DND-41 (cell line): ENCODE results near the gene CARD9.
A peak's percentile ranks its signal among the peaks of the same experiment; 100 is the strongest.

Experiments
- ATAC-seq: fragments of 200-7000 bp; cut with Tn5 transposase; 3 replicates; pipeline ENCODE4 v1.9.1; 2021; ENCODE audit warnings: low read depth; ENCODE audit not compliant: insufficient read depth
- DNase-seq: peaks from one replicate; pipeline ENCODE4 v3.0.0-alpha.2; 2020
- H2AFZ ChIP-seq: 2 replicates; pipeline ENCODE4 v1.6.0; 2012; ENCODE audit warnings: low read depth, low read length
- H3K27ac ChIP-seq: 2 replicates; pipeline ENCODE4 v1.5.1; 2012; ENCODE audit warnings: low read length, inconsistent platforms
- H3K27me3 ChIP-seq: fragments of 200-600 bp; sonication (generic); 2 replicates; pipeline ENCODE4 v1.6.0; 2012; ENCODE audit warnings: low read length, mild to moderate bottlenecking, inconsistent platforms; ENCODE audit not compliant: insufficient read depth, poor library complexity
- H3K36me3 ChIP-seq: 2 replicates; pipeline ENCODE4 v1.5.1; 2012; ENCODE audit warnings: low read length, inconsistent platforms; ENCODE audit not compliant: insufficient read depth
- H3K4me1 ChIP-seq: 2 replicates; pipeline ENCODE4 v1.5.1; 2012; ENCODE audit warnings: mild to moderate bottlenecking, low read length; ENCODE audit not compliant: insufficient read depth
- H3K4me2 ChIP-seq: 2 replicates; pipeline ENCODE4 v1.6.0; 2012; ENCODE audit warnings: mild to moderate bottlenecking, moderate library complexity, low read length, inconsistent platforms; ENCODE audit not compliant: insufficient read depth
- H3K4me3 ChIP-seq, 2 experiments: fragments of 200-600 bp in 1 of 2; shearing (Covaris generic) in 1 of 2; 2 replicates each; pipeline ENCODE4 v1.5.1; 2012 to 2016; ENCODE audit warnings: inconsistent platforms in 2 of 2, low read length in 2 of 2, mild to moderate bottlenecking in 2 of 2, low read depth in 1 of 2, moderate library complexity in 1 of 2
- H3K79me2 ChIP-seq: 2 replicates; pipeline ENCODE4 v1.6.0; 2012; ENCODE audit warnings: low read length, inconsistent platforms; ENCODE audit not compliant: insufficient read depth
- H3K9ac ChIP-seq: 2 replicates; pipeline ENCODE4 v1.6.0; 2012; ENCODE audit warnings: low read depth, mild to moderate bottlenecking, inconsistent platforms, low read length, moderate library complexity
- H3K9me3 ChIP-seq: 2 replicates; pipeline ENCODE4 v1.5.1; 2012; ENCODE audit warnings: low read length, moderate library complexity, mild to moderate bottlenecking, inconsistent platforms; ENCODE audit not compliant: insufficient read depth, severe bottlenecking
- H4K20me1 ChIP-seq: 2 replicates; pipeline ENCODE4 v1.6.0; 2012; ENCODE audit warnings: low read length; ENCODE audit not compliant: insufficient read depth
- CTCF ChIP-seq: IDR thresholded peaks from 2 replicates; pipeline ENCODE4 v1.5.1; 2012; ENCODE audit warnings: borderline replicate concordance, low read length, moderate library complexity, mild to moderate bottlenecking; ENCODE audit not compliant: poor library complexity, severe bottlenecking; ENCODE audit errors: extremely low read depth
- EZH2 ChIP-seq: IDR thresholded peaks from 3 replicates; pipeline ENCODE4 v1.6.1; 2012; ENCODE audit warnings: borderline replicate concordance, low read depth, mild to moderate bottlenecking, moderate library complexity, low read length, inconsistent platforms; ENCODE audit not compliant: severe bottlenecking

The CARD9 gene

GRCh38 chr9:136403538-136403914 is 30.1 kb upstream of the CARD9 start:
- no peak for TF ChIP-seq CTCF
- no peak for TF ChIP-seq EZH2
- Histone ChIP-seq H3K27me3 (no peaks in the 10 kb centered on the region), H3K9ac (no peak overlapping the region), H3K79me2 (peaks cover 20% of the 10 kb centered on the region), H4K20me1 (peaks cover 8% of the 10 kb centered on the region), H3K4me1 (peaks cover 22% of the 10 kb centered on the region), H3K36me3 (peaks cover 58% of the 10 kb centered on the region), H3K4me2 (no peak overlapping the region), H3K9me3 (no peaks in the 10 kb centered on the region), H3K27ac (no peak overlapping the region; the same call in 1 of the 2 replicates), H2AFZ (no peak overlapping the region), H3K4me3 (no peak overlapping the region)
- DNase-seq (no peak), ATAC-seq (no peak)

- TF ChIP-seq CTCF (no peak), EZH2 (no peak)
- Histone ChIP-seq H3K36me3 (peaks cover 59% of the 10 kb centered on the region), H3K4me3 (no peak overlapping the region)
These were observed 28.6 kb upstream of the CARD9 start for GRCh38 chr9:136402067-136402466.

GRCh38 chr9:136401173-136401922 is 27.9 kb upstream of the CARD9 start:
- no peak for DNase-seq
- H3K79me2 ChIP-seq = peaks cover 26% of the 10 kb centered on the region
- no peak overlapping the region for H3K27ac ChIP-seq
- ATAC-seq = no peak
- TF ChIP-seq CTCF = no peak
- TF ChIP-seq EZH2 = no peak
- peaks cover 27% of the 10 kb centered on the region for H3K4me1 ChIP-seq
- H3K4me2 ChIP-seq = no peak overlapping the region
- peak overlapping the region; percentile 79; the same call in 1 of the 2 replicates for H3K9ac ChIP-seq
- H3K27me3 ChIP-seq = no peaks in the 10 kb centered on the region
- peaks cover 62% of the 10 kb centered on the region for H3K36me3 ChIP-seq
- H2AFZ ChIP-seq = no peak overlapping the region
- no peak overlapping the region for H3K4me3 ChIP-seq
- H4K20me1 ChIP-seq = peaks cover 17% of the 10 kb centered on the region
- no peaks in the 10 kb centered on the region for H3K9me3 ChIP-seq

More at GRCh38 chr9:136402067-136402466, 28.6 kb upstream of the CARD9 start:
- Histone ChIP-seq H3K4me1 (peaks cover 27% of the 10 kb centered on the region), H3K27me3 (no peaks in the 10 kb centered on the region), H3K4me2 (no peak overlapping the region), H3K9me3 (no peaks in the 10 kb centered on the region), H3K27ac (no peak overlapping the region), H4K20me1 (peaks cover 13% of the 10 kb centered on the region), H3K79me2 (peaks cover 26% of the 10 kb centered on the region), H2AFZ (no peak overlapping the region), H3K9ac (no peak overlapping the region)
- ATAC-seq = no peak
- DNase-seq = no peak
